MG63 (cell line): ENCODE measurements around the gene CAPS. TPM values are rescaled to one million over a fixed set of nuclear protein-coding genes. Genes with fewer than 3 reads are reported as not detected.

ENCODE experiments used
- DNase-seq: peaks from one replicate; pipeline ENCODE4 v3.0.0-alpha.2; 2020
- H3K27me3 ChIP-seq: fragments of 250-450 bp; sonication (Bioruptor Pico); 2 replicates; pipeline ENCODE4 v1.5.1; 2020; ENCODE audit warnings: mild to moderate bottlenecking, moderate library complexity
- H3K36me3 ChIP-seq: fragments of 250-450 bp; sonication (Bioruptor Pico); 2 replicates; pipeline ENCODE4 v1.5.1; 2020; ENCODE audit warnings: mild to moderate bottlenecking, moderate library complexity
- H3K4me3 ChIP-seq: fragments of 250-450 bp; sonication (Bioruptor Pico); 2 replicates; pipeline ENCODE4 v1.5.1; 2020; ENCODE audit warnings: mild to moderate bottlenecking, moderate library complexity
- H3K9me3 ChIP-seq: fragments of 250-450 bp; sonication (Bioruptor Pico); 2 replicates; pipeline ENCODE4 v1.5.1; 2020; ENCODE audit warnings: mild to moderate bottlenecking, moderate library complexity
- total RNA-seq: library from RNA; depleted of rRNA; stranded (reverse); fragments of >200 nt; shearing (Covaris generic); gene quantifications from 2 replicates; pipeline ENCODE4 v1.2.3, GENCODE V29; 2014; ENCODE audit warnings: low replicate concordance

The CAPS gene
- total RNA-seq, 1 experiment from 2014 or later: 0.36 TPM

- DNase-seq: peak; percentile 39
- Histone ChIP-seq H3K36me3 (no peaks in the 10 kb centered on the region), H3K4me3 (no peak overlapping the region), H3K27me3 (no peaks in the 10 kb centered on the region), H3K9me3 (no peaks in the 10 kb centered on the region)
Measured at GRCh38 chr19:5889288-5889971, 24.6 kb upstream of the CAPS start.

- DNase-seq: no peak
- H3K4me3 ChIP-seq: no peak overlapping the region
- H3K36me3 ChIP-seq: no peaks in the 10 kb centered on the region
- H3K27me3 ChIP-seq: no peaks in the 10 kb centered on the region
- H3K9me3 ChIP-seq: no peaks in the 10 kb centered on the region
Measured at GRCh38 chr19:5890099-5890498, 24.0 kb upstream of the CAPS start.

- no peaks in the 10 kb centered on the region for H3K9me3 ChIP-seq
- H3K36me3 ChIP-seq: no peaks in the 10 kb centered on the region
- DNase-seq: no peak
- no peaks in the 10 kb centered on the region for H3K27me3 ChIP-seq
- no peak overlapping the region for H3K4me3 ChIP-seq
Measured at GRCh38 chr19:5891572-5891937, 22.5 kb upstream of the CAPS start.

GRCh38 chr19:5891938-5892771, 21.9 kb upstream of the CAPS start:
- Histone ChIP-seq H3K27me3 (no peaks in the 10 kb centered on the region), H3K4me3 (no peak overlapping the region), H3K9me3 (no peaks in the 10 kb centered on the region), H3K36me3 (no peaks in the 10 kb centered on the region)
- no peak for DNase-seq

- no peak overlapping the region for H3K4me3 ChIP-seq
- no peak for DNase-seq
- H3K27me3 ChIP-seq: no peaks in the 10 kb centered on the region
- H3K36me3 ChIP-seq: no peaks in the 10 kb centered on the region
- H3K9me3 ChIP-seq: no peaks in the 10 kb centered on the region
Measured at GRCh38 chr19:5892772-5893275, 21.2 kb upstream of the CAPS start.

- H3K27me3 ChIP-seq: no peaks in the 10 kb centered on the region
- DNase-seq: no peak
- H3K4me3 ChIP-seq: no peak overlapping the region
- H3K36me3 ChIP-seq: no peaks in the 10 kb centered on the region
- no peaks in the 10 kb centered on the region for H3K9me3 ChIP-seq
Measured at GRCh38 chr19:5893296-5893903, 20.7 kb upstream of the CAPS start.

GRCh38 chr19:5893907-5894703, 19.9 kb upstream of the CAPS start:
- DNase-seq: no peak
- no peaks in the 10 kb centered on the region for H3K27me3 ChIP-seq
- H3K9me3 ChIP-seq: no peaks in the 10 kb centered on the region
- H3K36me3 ChIP-seq: no peaks in the 10 kb centered on the region
- no peak overlapping the region for H3K4me3 ChIP-seq

GRCh38 chr19:5894704-5895349, 19.2 kb upstream of the CAPS start:
- Histone ChIP-seq H3K9me3 (no peaks in the 10 kb centered on the region), H3K4me3 (no peak overlapping the region), H3K27me3 (no peaks in the 10 kb centered on the region), H3K36me3 (no peaks in the 10 kb centered on the region)
- DNase-seq: no peak

GRCh38 chr19:5895409-5895808, 18.6 kb upstream of the CAPS start:
- H3K4me3 ChIP-seq: no peak overlapping the region
- DNase-seq: no peak
- H3K36me3 ChIP-seq: no peaks in the 10 kb centered on the region
- no peaks in the 10 kb centered on the region for H3K27me3 ChIP-seq
- H3K9me3 ChIP-seq: no peaks in the 10 kb centered on the region

- no peak for DNase-seq
- Histone ChIP-seq H3K27me3 (no peaks in the 10 kb centered on the region), H3K9me3 (no peaks in the 10 kb centered on the region), H3K36me3 (no peaks in the 10 kb centered on the region), H3K4me3 (no peak overlapping the region)
Measured at GRCh38 chr19:5895890-5896289, 18.2 kb upstream of the CAPS start.

- H3K36me3 ChIP-seq: no peaks in the 10 kb centered on the region
- no peaks in the 10 kb centered on the region for H3K9me3 ChIP-seq
- DNase-seq: no peak
- H3K27me3 ChIP-seq: no peaks in the 10 kb centered on the region
- H3K4me3 ChIP-seq: no peak overlapping the region
Measured at GRCh38 chr19:5896365-5897076, 17.5 kb upstream of the CAPS start.

- no peaks in the 10 kb centered on the region for H3K9me3 ChIP-seq
- DNase-seq: no peak
- no peak overlapping the region for H3K4me3 ChIP-seq
- no peaks in the 10 kb centered on the region for H3K36me3 ChIP-seq
- no peaks in the 10 kb centered on the region for H3K27me3 ChIP-seq
Measured at GRCh38 chr19:5897189-5897969, 16.7 kb upstream of the CAPS start.

- Histone ChIP-seq H3K9me3 (no peaks in the 10 kb centered on the region), H3K27me3 (no peaks in the 10 kb centered on the region)
- DNase-seq: no peak
Measured at GRCh38 chr19:5899728-5900526, 14.1 kb upstream of the CAPS start.

GRCh38 chr19:5900976-5901375, 13.1 kb upstream of the CAPS start:
- Histone ChIP-seq H3K27me3 (no peaks in the 10 kb centered on the region), H3K36me3 (peaks cover 5% of the 10 kb centered on the region; the same call in 1 of the 2 replicates), H3K9me3 (no peaks in the 10 kb centered on the region), H3K4me3 (no peak overlapping the region)
- DNase-seq: no peak

More at GRCh38 chr19:5899728-5900526, 14.1 kb upstream of the CAPS start:
- H3K4me3 ChIP-seq: no peak overlapping the region
- H3K36me3 ChIP-seq: peaks cover 5% of the 10 kb centered on the region; the same call in 1 of the 2 replicates
